PC-9 (cell line): ENCODE measurements around the gene RACK1. TPM values are rescaled to one million over a fixed set of nuclear protein-coding genes. Genes with fewer than 3 reads are reported as not detected.

Source experiments
- BruUV-seq: library from RNA; stranded (reverse); fragments of 400-500 nt; replicated peaks from 2 replicates; lab custom pipeline; 2021; lab: Mats Ljungman, UMichigan
- CTCF ChIA-PET: fragments of 300-600 bp; sonication (Branson Sonifier 250); formaldehyde crosslinking; loops from one replicate; lab custom pipeline; 2022; ENCODE audit warnings: antibody characterized with exemption; lab: Charles Lee
- POLR2A ChIA-PET: fragments of 300-600 bp; sonication (Branson Sonifier 250); formaldehyde crosslinking; loops from one replicate; lab custom pipeline; 2022; ENCODE audit warnings: antibody characterized with exemption; ENCODE audit not compliant: unreplicated experiment; lab: Charles Lee
- DNase-seq, 2 experiments: peaks; one replicate each; pipeline versions ENCODE4 v3.0.0 to v3.0.0-alpha.2; 2015 to 2022; ENCODE audit warnings: mixed read lengths in 1 of 2
- H2AFZ ChIP-seq: fragments of 200-600 bp; sonication (generic); 2 replicates; pipeline ENCODE4 v1.8.1; 2017; ENCODE audit warnings: antibody characterized with exemption
- H3F3A ChIP-seq: fragments of 200-600 bp; sonication (generic); 2 replicates; pipeline ENCODE4 v1.8.1; 2017; ENCODE audit warnings: antibody characterized with exemption, mild to moderate bottlenecking, low read depth; ENCODE audit not compliant: insufficient read depth
- H3K27ac ChIP-seq: fragments of 200-600 bp; sonication (generic); 2 replicates; pipeline ENCODE4 v1.6.1; 2016; ENCODE audit warnings: mixed run types
- H3K27me3 ChIP-seq: fragments of 200-600 bp; sonication (generic); 2 replicates; pipeline ENCODE4 v1.6.1; 2016; ENCODE audit warnings: low read depth, mixed run types; ENCODE audit not compliant: insufficient read depth
- H3K36me3 ChIP-seq: fragments of 200-600 bp; sonication (generic); 2 replicates; pipeline ENCODE4 v1.6.1; 2016; ENCODE audit warnings: low read depth, mixed run types
- H3K4me1 ChIP-seq: fragments of 200-600 bp; sonication (generic); replicated peaks from 2 replicates; pipeline ENCODE4 v1.6.1; 2016; ENCODE audit warnings: mixed run types; ENCODE audit not compliant: insufficient read depth
- H3K4me2 ChIP-seq: fragments of 200-600 bp; sonication (generic); 2 replicates; pipeline ENCODE4 v1.6.1; 2017; ENCODE audit warnings: mixed run types
- H3K4me3 ChIP-seq: fragments of 200-600 bp; sonication (generic); 2 replicates; pipeline ENCODE4 v1.6.1; 2016; ENCODE audit warnings: mixed run types
- H3K79me2 ChIP-seq: fragments of 200-600 bp; sonication (generic); 2 replicates; pipeline ENCODE4 v1.6.1; 2017; ENCODE audit warnings: low read depth, mixed run types
- H3K9me2 ChIP-seq: fragments of 200-600 bp; sonication (generic); 2 replicates; pipeline ENCODE4 v1.8.1; 2017; ENCODE audit warnings: mild to moderate bottlenecking; ENCODE audit not compliant: insufficient read depth
- H3K9me3 ChIP-seq: fragments of 200-600 bp; sonication (generic); 2 replicates; pipeline ENCODE4 v1.8.1; 2016; ENCODE audit warnings: low read depth; ENCODE audit not compliant: insufficient read depth
- H4K20me1 ChIP-seq: fragments of 200-600 bp; sonication (generic); 2 replicates; pipeline ENCODE4 v1.8.1; 2017; ENCODE audit not compliant: insufficient read depth
- CTCF ChIP-seq: fragments of 200-600 bp; sonication (generic); conservative IDR thresholded peaks from 2 replicates; pipeline ENCODE4 v1.6.1; 2017; ENCODE audit warnings: mixed run types, antibody characterized with exemption, mild to moderate bottlenecking, moderate library complexity
- EZH2 ChIP-seq: fragments of 200-600 bp; sonication (generic); IDR thresholded peaks from 2 replicates; pipeline ENCODE4 v1.8.0; 2017; ENCODE audit warnings: antibody characterized with exemption, low read depth
- intact Hi-C: fragments of 100-400 bp; cut with micrococcal nuclease; formaldehyde crosslinking; loops from one replicate; pipeline ENCODE4 v1.10.0; 2022; ENCODE audit not compliant: unreplicated experiment
- total RNA-seq: library from RNA; stranded (reverse); gene quantifications from 2 replicates; pipeline ENCODE4 v1.2.3, GENCODE V29; 2021

RACK1 gene
- total RNA-seq, 1 experiment from 2014 or later: 2,373 TPM

GRCh38 chr5:181265092-181265671 lies 21.5 kb upstream of the RACK1 start:
- BruUV-seq: no TSS peak
- no peaks in the 10 kb centered on the region for H3K27me3 ChIP-seq
- no peaks in the 10 kb centered on the region for H3K36me3 ChIP-seq
- CTCF ChIA-PET: no interaction called here
- intact Hi-C loops: no loop called here
- peaks cover 14% of the 10 kb centered on the region for H3K79me2 ChIP-seq
- no peak overlapping the region for H3K4me2 ChIP-seq
- POLR2A ChIA-PET: no interaction called here
- H4K20me1 ChIP-seq: no peaks in the 10 kb centered on the region
- TF ChIP-seq CTCF: no peak
- TF ChIP-seq EZH2: no peak
- H3K9me2 ChIP-seq: no peaks in the 10 kb centered on the region
- 0 out of 2 replicates have a peak, but pooled peaks cover 2% of the 10 kb centered on the region for H3K4me1 ChIP-seq
- no peak overlapping the region for H3K27ac ChIP-seq
- no peak overlapping the region for H3K4me3 ChIP-seq
- no peak overlapping the region for H2AFZ ChIP-seq
- no peak for DNase-seq
- H3K9me3 ChIP-seq: no peaks in the 10 kb centered on the region
- peaks cover 3% of the 10 kb centered on the region; the same call in 1 of the 2 replicates for H3F3A ChIP-seq

- peaks cover 17% of the 10 kb centered on the region for H3K4me1 ChIP-seq
- H4K20me1 ChIP-seq: peaks cover 14% of the 10 kb centered on the region; the same call in 1 of the 2 replicates
- H3K4me3 ChIP-seq: no peak overlapping the region
- H3K9me3 ChIP-seq: no peaks in the 10 kb centered on the region
- H3K27ac ChIP-seq: no peak overlapping the region
- POLR2A ChIA-PET: no interaction called here
- no peak overlapping the region for H3K4me2 ChIP-seq
- BruUV-seq: no TSS peak
- H3F3A ChIP-seq: peaks cover 14% of the 10 kb centered on the region
- H3K79me2 ChIP-seq: peaks cover 29% of the 10 kb centered on the region
- no peaks in the 10 kb centered on the region for H3K27me3 ChIP-seq
- CTCF ChIA-PET: no interaction called here
- no peak overlapping the region for H2AFZ ChIP-seq
- no peak for DNase-seq
- intact Hi-C loops: loop anchor here (5.0 kb wide), 1 partner anchor 401 kb away; the partner anchor contains the start of gene ZFP62
- H3K36me3 ChIP-seq: no peaks in the 10 kb centered on the region
- TF ChIP-seq CTCF (no peak), EZH2 (no peak)
- H3K9me2 ChIP-seq: no peaks in the 10 kb centered on the region
These were observed 19.9 kb upstream of the RACK1 start for GRCh38 chr5:181263633-181264032.

GRCh38 chr5:181261320-181262049 lies 17.8 kb upstream of the RACK1 start:
- H3K4me2 ChIP-seq: peak overlapping the region; percentile 99
- H3K4me3 ChIP-seq: peak overlapping the region; percentile 96
- H2AFZ ChIP-seq: peak overlapping the region; percentile 99
- H3K4me1 ChIP-seq: peaks cover 29% of the 10 kb centered on the region
- H3K9me2 ChIP-seq: no peaks in the 10 kb centered on the region
- H4K20me1 ChIP-seq: peaks cover 32% of the 10 kb centered on the region
- DNase-seq: peak in 1 of 2 experiments; percentile 71
- no peaks in the 10 kb centered on the region for H3K9me3 ChIP-seq
- peaks cover 33% of the 10 kb centered on the region for H3F3A ChIP-seq
- TF ChIP-seq EZH2 (no peak), CTCF (no peak)
- POLR2A ChIA-PET: interaction anchor here (0.5 to 1.0 kb wide), 2 partner anchors 10 to 18 kb away, joined by 4 to 6 read pairs; partner anchors contain the start of gene RACK1
- peaks cover 46% of the 10 kb centered on the region for H3K79me2 ChIP-seq
- H3K36me3 ChIP-seq: peaks cover 11% of the 10 kb centered on the region; the same call in 1 of the 2 replicates
- H3K27me3 ChIP-seq: no peaks in the 10 kb centered on the region
- CTCF ChIA-PET: interaction anchor here (0.7 kb wide), 1 partner anchor 105 kb away, joined by 4 read pairs; no protein-coding TSS in a partner anchor
- intact Hi-C loops: loop anchor here (1.0 to 5.0 kb wide), 3 partner anchors 15 to 399 kb away; partner anchors contain the start of gene ZFP62
- peak overlapping the region; percentile 66 for H3K27ac ChIP-seq
- TSS peak; percentile 24 for BruUV-seq
